Endothelial cell of umbilical vein (primary cell): ENCODE measurements around the gene RELN. TPM values are rescaled to one million over a fixed set of nuclear protein-coding genes. Genes with fewer than 3 reads are reported as not detected.

Experiments
- BruUV-seq: library from RNA; stranded (reverse); fragments of 400-500 nt; replicated peaks from 2 replicates; lab custom pipeline; 2021; lab: Mats Ljungman, UMichigan
- CTCF ChIA-PET: fragments of 300-600, 350-600 bp; sonication (Branson Sonifier 250); formaldehyde crosslinking; loops from one replicate; lab custom pipeline; 2021; ENCODE audit warnings: antibody characterized with exemption, inconsistent platforms; lab: Charles Lee
- POLR2A ChIA-PET: fragments of 300-600, 350-600 bp; sonication (Branson Sonifier 250); formaldehyde crosslinking; loops from one replicate; lab custom pipeline; 2021; ENCODE audit warnings: antibody characterized with exemption, inconsistent platforms; lab: Charles Lee
- DNase-seq: peaks from one replicate; pipeline ENCODE4 v3.0.0-alpha.2; 2011; ENCODE audit warnings: low read depth, low spot score
- FAIRE-seq: peaks from 2 replicates; lab custom pipeline; 2011; peaks lifted over from hg19 to GRCh38; lab: Jason Lieb, UNC
- H2AFZ ChIP-seq: 2 replicates; pipeline ENCODE4 v1.6.0; 2012; ENCODE audit warnings: low read depth, low read length, control low read depth, inconsistent platforms
- H3K27ac ChIP-seq: 2 replicates; pipeline ENCODE4 v1.5.1; 2011; ENCODE audit warnings: low read depth, mild to moderate bottlenecking, control low read depth, low read length, moderate library complexity; ENCODE audit not compliant: insufficient read depth
- H3K27me3 ChIP-seq, 2 experiments: 2 replicates each; pipeline versions ENCODE4 v1.6.0 to v1.6.1; 2011; ENCODE audit warnings: low read length in 2 of 2, mixed read lengths in 1 of 2; ENCODE audit not compliant: control insufficient read depth in 2 of 2, insufficient read depth in 2 of 2
- H3K36me3 ChIP-seq, 2 experiments: 2 replicates in 1 of 2; 3 replicates in 1 of 2; pipeline ENCODE4 v1.5.1; 2011; ENCODE audit warnings: low read length in 2 of 2, mild to moderate bottlenecking in 1 of 2, moderate library complexity in 1 of 2; ENCODE audit not compliant: control insufficient read depth in 2 of 2, insufficient read depth in 2 of 2; ENCODE audit errors: extremely low read depth in 1 of 2
- H3K4me1 ChIP-seq: 3 replicates; pipeline ENCODE4 v1.5.1; 2011; ENCODE audit warnings: mild to moderate bottlenecking, low read length; ENCODE audit not compliant: control insufficient read depth, insufficient read depth; ENCODE audit errors: extremely low read depth
- H3K4me2 ChIP-seq: 2 replicates; pipeline ENCODE4 v1.6.1; 2011; ENCODE audit warnings: low read length, control low read depth, mixed read lengths; ENCODE audit not compliant: insufficient read depth
- H3K4me3 ChIP-seq, 3 experiments: fragments of 200-600 bp in 1 of 3; sonication (generic), shearing (Covaris generic) in 1 of 3; replicated peaks in 1 of 3; 2 replicates each; pipeline ENCODE4 v1.5.1; 2011 to 2016; ENCODE audit warnings: control low read depth in 3 of 3, low read length in 3 of 3, mild to moderate bottlenecking in 2 of 3, inconsistent platforms in 1 of 3, low read depth in 1 of 3, moderate library complexity in 1 of 3; ENCODE audit not compliant: insufficient read depth in 1 of 3
- H3K79me2 ChIP-seq: 2 replicates; pipeline ENCODE4 v1.6.0; 2012; ENCODE audit warnings: low read length, inconsistent platforms; ENCODE audit not compliant: control insufficient read depth, insufficient read depth
- H3K9ac ChIP-seq: replicated peaks from 2 replicates; pipeline ENCODE3; 2011; ENCODE audit warnings: low read length, control low read depth; ENCODE audit not compliant: insufficient read depth; ENCODE audit errors: extremely low read depth
- H3K9me1 ChIP-seq: replicated peaks from 3 replicates; pipeline ENCODE4 v1.6.0; 2011; ENCODE audit warnings: mild to moderate bottlenecking, low read length; ENCODE audit not compliant: control insufficient read depth, insufficient read depth; ENCODE audit errors: extremely low read depth
- H3K9me3 ChIP-seq: replicated peaks from 2 replicates; pipeline ENCODE4 v1.5.1; 2012; ENCODE audit warnings: low read length, inconsistent platforms; ENCODE audit not compliant: control insufficient read depth, insufficient read depth
- H4K20me1 ChIP-seq: replicated peaks from 2 replicates; pipeline ENCODE3; 2011; ENCODE audit warnings: mild to moderate bottlenecking, low read length; ENCODE audit not compliant: control insufficient read depth, insufficient read depth; ENCODE audit errors: extremely low read depth
- CTCF ChIP-seq, 2 donors: IDR thresholded peaks; 1 replicate in 1 of 2; 2 replicates in 1 of 2; pipeline ENCODE4 v1.5.1; 2011; ENCODE audit warnings: low read length in 2 of 2, mild to moderate bottlenecking in 2 of 2, moderate library complexity in 2 of 2, control low read depth in 1 of 2, inconsistent platforms in 1 of 2, low read depth in 1 of 2; ENCODE audit not compliant: insufficient read depth in 1 of 2; ENCODE audit errors: extremely low read depth in 1 of 2
- EZH2 ChIP-seq: IDR thresholded peaks from 2 replicates; pipeline ENCODE4 v1.6.1; 2012; ENCODE audit warnings: borderline replicate concordance, low read depth, mild to moderate bottlenecking, moderate library complexity, low read length, inconsistent platforms; ENCODE audit not compliant: severe bottlenecking
- FOS ChIP-seq: IDR thresholded peaks from 2 replicates; pipeline ENCODE4 v1.6.1; 2011; ENCODE audit warnings: mild to moderate bottlenecking, low read length, moderate library complexity, borderline replicate concordance; ENCODE audit not compliant: insufficient read depth
- GATA2 ChIP-seq: IDR thresholded peaks from 2 replicates; pipeline ENCODE4 v1.7.0; 2011; ENCODE audit warnings: low read depth, mild to moderate bottlenecking, moderate library complexity, mixed read lengths, low read length; ENCODE audit not compliant: insufficient read length, insufficient read depth
- JUN ChIP-seq: IDR thresholded peaks from 2 replicates; pipeline ENCODE4 v1.6.1; 2011; ENCODE audit warnings: borderline replicate concordance, low read depth; ENCODE audit not compliant: insufficient read length, insufficient read depth
- MAX ChIP-seq: IDR thresholded peaks from 2 replicates; pipeline ENCODE4 v1.6.1; 2011; ENCODE audit not compliant: insufficient read depth, insufficient read length
- MYC ChIP-seq: IDR thresholded peaks from one replicate; pipeline ENCODE4 v1.6.1; 2011; ENCODE audit warnings: mild to moderate bottlenecking, low read depth, low read length
- POLR2A ChIP-seq: IDR thresholded peaks from 2 replicates; pipeline ENCODE4 v1.6.1; 2012; ENCODE audit warnings: low read depth, mild to moderate bottlenecking, control low read depth, low read length
- POLR2AphosphoS5 ChIP-seq: IDR thresholded peaks from 2 replicates; pipeline ENCODE4 v1.6.1; 2012; ENCODE audit warnings: low read depth, mild to moderate bottlenecking, control low read depth, low read length, moderate library complexity; ENCODE audit not compliant: insufficient read depth
- dilution Hi-C: fragments of 300-500 bp; cut with MboI; formaldehyde crosslinking; loops from one replicate; pipeline ENCODE4 v1.15.0; 2019; ENCODE audit warnings: low sequenced_read_pairs; ENCODE audit not compliant: extremely low pct_ligation_motif_present
- intact Hi-C: fragments of 100-400 bp; cut with micrococcal nuclease; formaldehyde crosslinking; loops from one replicate; pipeline ENCODE4 v1.10.0; 2022
- polyA plus RNA-seq, 4 experiments: library from polyadenylated mRNA; depleted of rRNA in 3 of 4; stranded (reverse) in 3 of 4; unstranded in 1 of 4; fragments of >200 nt; gene quantifications; 2 replicates each; pipeline versions ENCODE4 v1.2.1 to v1.2.3, GENCODE V29; 2011 to 2012; ENCODE audit warnings: missing spikeins in 1 of 4
- total RNA-seq: library from RNA; stranded (reverse); gene quantifications from 2 replicates; pipeline ENCODE4 v1.2.3, GENCODE V29; 2021

Gene RELN
- total and polyA plus RNA-seq, 2 donors (not counting 3 experiments of a cell fraction or from before 2014, with no cell fraction given) = 0.15 to 0.22 TPM

GRCh38 chr7:103805346-103805745, 184.1 kb downstream of the RELN start:
- Histone ChIP-seq H3K9me1 (no peaks in the 10 kb centered on the region), H3K4me3 (no peak overlapping the region), H2AFZ (no peak overlapping the region), H3K4me2 (no peak overlapping the region), H3K79me2 (no peaks in the 10 kb centered on the region), H4K20me1 (no peaks in the 10 kb centered on the region), H3K9me3 (no peaks in the 10 kb centered on the region), H3K27ac (no peak overlapping the region), H3K36me3 (no peaks in the 10 kb centered on the region), H3K9ac (no peak overlapping the region), H3K27me3 (peaks cover 0 to 5% of the 10 kb centered on the region in 2 experiments), H3K4me1 (no peaks in the 10 kb centered on the region)
- intact Hi-C loops (no loop called here), dilution Hi-C loops (no loop called here)
- POLR2A ChIA-PET = no interaction called here
- TF ChIP-seq JUN (no peak), GATA2 (no peak), MYC (no peak), CTCF (IDR thresholded peaks at IDR 0.05; ENCODE audit: extremely low read depth in 1 of 2, insufficient read depth in 1 of 2, low read depth in 1 of 2, low read length in 2 of 2) (no peak), POLR2AphosphoS5 (no peak), MAX (no peak), EZH2 (no peak), POLR2A (no peak), FOS (no peak)
- CTCF ChIA-PET = no interaction called here
- DNase-seq (no peak), FAIRE-seq (no peak)
- BruUV-seq = no TSS peak
